SK-N-SH (cell line): Measurements from ENCODE around the gene ZNF341.

Experiments
- CTCF ChIP-seq: fragments of 200-600 bp; sonication (generic); IDR thresholded peaks from 2 replicates; pipeline ENCODE4 v1.6.1; 2017; ENCODE audit warnings: antibody characterized with exemption, mild to moderate bottlenecking, moderate library complexity
- EZH2phosphoT487 ChIP-seq: fragments of 200-600 bp; sonication (generic); IDR thresholded peaks from 2 replicates; pipeline ENCODE4 v1.6.1; 2017; ENCODE audit warnings: low read depth, mixed run types, mild to moderate bottlenecking, antibody characterized with exemption, moderate library complexity, borderline replicate concordance
- FOXM1 ChIP-seq: IDR thresholded peaks from 2 replicates; pipeline ENCODE4 v1.4.0; 2012; ENCODE audit warnings: low read depth, mild to moderate bottlenecking
- POLR2AphosphoS5 ChIP-seq: IDR thresholded peaks from 2 replicates; pipeline ENCODE4 v1.6.1; 2012; ENCODE audit warnings: low read depth, low read length
- RCOR1 ChIP-seq: fragments of 150-350 bp; IDR thresholded peaks from 2 replicates; pipeline ENCODE4 v1.6.1; 2017; ENCODE audit warnings: antibody characterized with exemption, low read length
- REST ChIP-seq: IDR thresholded peaks from 2 replicates; pipeline ENCODE4 v1.6.1; 2012; ENCODE audit warnings: mild to moderate bottlenecking, low read depth, low read length, moderate library complexity
- TAF1 ChIP-seq: IDR thresholded peaks from 2 replicates; pipeline ENCODE4 v1.6.1; 2012; ENCODE audit warnings: low read depth, mild to moderate bottlenecking, low read length, moderate library complexity, borderline replicate concordance
- USF1 ChIP-seq: IDR thresholded peaks from 2 replicates; pipeline ENCODE4 v1.4.0; 2012; ENCODE audit warnings: low read depth, borderline replicate concordance
- YY1 ChIP-seq: IDR thresholded peaks from 2 replicates; pipeline ENCODE4 v1.4.0; 2012; ENCODE audit warnings: low read depth, mild to moderate bottlenecking
- ZBTB33 ChIP-seq: IDR thresholded peaks from 2 replicates; pipeline ENCODE4 v1.4.0; 2012; ENCODE audit warnings: low read depth, borderline replicate concordance

- TF ChIP-seq REST (peak; percentile 81), POLR2AphosphoS5 (peak; percentile 94), CTCF (no peak), TAF1 (peak; percentile 56; the same call in 1 of the 2 replicates), ZBTB33 (peak; percentile 82), RCOR1 (peak; percentile 69), FOXM1 (0 out of 2 replicates have a peak, but pooled peaks have one; percentile 22), USF1 (no peak), EZH2phosphoT487 (no peak), YY1 (no peak)
Measured at GRCh38 chr20:33789109-33789857, 57.5 kb downstream of the ZNF341 start.
